ENCODE data around the gene TREX2.

GRCh38 chrX:153396320-153397195 is 49.3 kb downstream of the TREX2 start:
- TF ChIP-seq CTCF (IDR thresholded peaks at IDR 0.05 in 4 of 5, conservative IDR thresholded peaks at IDR 0.05 in 1 of 5): no peak
- no peak for TF ChIP-seq POLR2A (IDR thresholded peaks at IDR 0.05)
